Testis (tissue), 2 donors: ENCODE measurements around the gene FBXO41.

Experiments
- CTCF ChIP-seq, 3 experiments: fragments of 450-650 bp in 2 of 3; fragments of 200-600 bp in 1 of 3; sonication (generic) in 1 of 3; IDR thresholded peaks; one replicate each; pipeline ENCODE4 v1.5.1; 2016 to 2019; ENCODE audit warnings: antibody characterized with exemption in 3 of 3, mild to moderate bottlenecking in 2 of 3, moderate library complexity in 1 of 3
- POLR2A ChIP-seq: fragments of 450-650 bp; IDR thresholded peaks from one replicate; pipeline ENCODE4 v1.6.1; 2017; ENCODE audit warnings: antibody characterized with exemption, mild to moderate bottlenecking, moderate library complexity

DNA sequence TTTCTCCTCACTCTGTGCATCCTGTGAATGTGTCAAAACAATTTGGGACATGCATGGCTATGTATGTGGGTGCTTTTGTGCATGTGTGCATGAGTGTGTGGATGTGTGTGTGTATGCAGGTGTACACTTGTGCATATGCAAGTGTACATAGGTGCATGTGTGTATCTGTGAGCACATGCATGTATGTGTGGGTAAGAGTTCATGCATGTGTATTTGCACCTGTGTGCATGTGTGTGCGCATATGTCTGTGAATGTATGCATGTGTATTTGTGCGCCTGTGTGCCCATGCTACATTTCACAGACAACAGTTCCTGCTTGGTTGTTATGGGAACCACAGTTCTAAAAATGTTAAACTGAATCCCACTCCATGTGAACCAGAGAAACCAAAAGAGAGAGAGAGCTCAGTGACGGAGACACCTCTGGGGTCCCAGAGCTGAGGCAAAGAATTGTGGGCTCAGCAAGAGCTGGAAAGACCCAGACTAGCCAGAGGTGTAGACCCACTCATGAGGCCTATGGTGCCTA is 1.9 kb upstream of the FBXO41 start:
- TF ChIP-seq CTCF (IDR thresholded peaks at IDR 0.05) (no peak), POLR2A (no peak)
